ENCODE results near the gene WDR7.

DNA sequence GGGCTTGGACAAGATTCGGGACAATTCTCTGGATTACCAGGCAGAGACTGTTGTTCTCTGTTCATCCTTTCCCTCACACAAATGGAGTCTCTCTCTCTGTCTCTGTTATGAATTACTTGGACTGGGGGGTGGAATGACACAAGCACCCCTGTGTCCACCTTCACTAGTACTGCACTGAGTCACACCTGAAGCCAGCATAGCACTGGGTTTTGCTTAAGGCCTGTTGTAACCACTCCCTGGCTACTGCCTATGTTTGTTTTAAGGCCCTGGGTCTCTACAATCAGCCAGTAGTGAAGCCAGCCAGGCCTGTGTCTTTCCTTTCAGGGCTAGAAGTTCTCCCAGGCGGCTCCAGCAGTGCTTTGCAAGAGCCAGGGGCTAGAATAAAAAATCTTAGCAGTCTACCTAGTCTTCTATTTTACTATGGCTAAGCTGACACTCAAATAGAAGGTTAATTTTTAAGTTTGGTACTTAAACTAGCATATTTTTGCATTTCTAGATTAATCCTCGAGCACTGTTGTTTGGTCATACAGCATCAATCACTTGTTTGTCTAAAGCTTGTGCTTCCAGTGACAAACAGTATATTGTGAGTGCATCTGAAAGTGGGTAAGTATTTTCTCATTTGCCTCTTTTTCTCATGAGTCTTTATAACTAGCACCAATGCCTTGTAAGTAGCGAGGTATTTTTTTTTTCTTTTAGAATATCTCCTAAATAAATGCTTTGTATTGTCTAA lies 27.8 kb downstream of the WDR7 start:
- TF ChIP-seq, protein P1, sequence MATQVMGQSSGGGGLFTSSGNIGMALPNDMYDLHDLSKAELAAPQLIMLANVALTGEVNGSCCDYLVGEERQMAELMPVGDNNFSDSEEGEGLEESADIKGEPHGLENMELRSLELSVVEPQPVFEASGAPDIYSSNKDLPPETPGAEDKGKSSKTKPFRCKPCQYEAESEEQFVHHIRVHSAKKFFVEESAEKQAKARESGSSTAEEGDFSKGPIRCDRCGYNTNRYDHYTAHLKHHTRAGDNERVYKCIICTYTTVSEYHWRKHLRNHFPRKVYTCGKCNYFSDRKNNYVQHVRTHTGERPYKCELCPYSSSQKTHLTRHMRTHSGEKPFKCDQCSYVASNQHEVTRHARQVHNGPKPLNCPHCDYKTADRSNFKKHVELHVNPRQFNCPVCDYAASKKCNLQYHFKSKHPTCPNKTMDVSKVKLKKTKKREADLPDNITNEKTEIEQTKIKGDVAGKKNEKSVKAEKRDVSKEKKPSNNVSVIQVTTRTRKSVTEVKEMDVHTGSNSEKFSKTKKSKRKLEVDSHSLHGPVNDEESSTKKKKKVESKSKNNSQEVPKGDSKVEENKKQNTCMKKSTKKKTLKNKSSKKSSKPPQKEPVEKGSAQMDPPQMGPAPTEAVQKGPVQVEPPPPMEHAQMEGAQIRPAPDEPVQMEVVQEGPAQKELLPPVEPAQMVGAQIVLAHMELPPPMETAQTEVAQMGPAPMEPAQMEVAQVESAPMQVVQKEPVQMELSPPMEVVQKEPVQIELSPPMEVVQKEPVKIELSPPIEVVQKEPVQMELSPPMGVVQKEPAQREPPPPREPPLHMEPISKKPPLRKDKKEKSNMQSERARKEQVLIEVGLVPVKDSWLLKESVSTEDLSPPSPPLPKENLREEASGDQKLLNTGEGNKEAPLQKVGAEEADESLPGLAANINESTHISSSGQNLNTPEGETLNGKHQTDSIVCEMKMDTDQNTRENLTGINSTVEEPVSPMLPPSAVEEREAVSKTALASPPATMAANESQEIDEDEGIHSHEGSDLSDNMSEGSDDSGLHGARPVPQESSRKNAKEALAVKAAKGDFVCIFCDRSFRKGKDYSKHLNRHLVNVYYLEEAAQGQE (IDR thresholded peaks at IDR 0.05; ENCODE audit: low read depth, low read length) = no peak
- TF ChIP-seq CEBPB (IDR thresholded peaks at IDR 0.05; ENCODE audit: borderline replicate concordance in 1 of 2, low read depth in 2 of 2, low read length in 2 of 2) = no peak
